Mucosa of gallbladder (tissue), 1 donor: ENCODE measurements around the gene SLC5A1. TPM values are rescaled to one million over a fixed set of nuclear protein-coding genes. Genes with fewer than 3 reads are reported as not detected.
"Not testable (repeated sequence)": the region's sequence is repeated elsewhere in the genome, so short reads cannot be mapped to it uniquely, and the experiment has no call there.

Experiments
- DNase-seq: peaks from one replicate; pipeline ENCODE4 v3.0.0-alpha.2; 2020; ENCODE audit warnings: low spot score
- total RNA-seq: library from RNA; stranded (reverse); gene quantifications from one replicate; pipeline ENCODE4 v1.2.1, GENCODE V29; 2021
- donor health status: DM: no; HTN: no; CAD: no.

Gene SLC5A1
- total RNA-seq, 1 donor from 2014 or later = 134 TPM

DNA sequence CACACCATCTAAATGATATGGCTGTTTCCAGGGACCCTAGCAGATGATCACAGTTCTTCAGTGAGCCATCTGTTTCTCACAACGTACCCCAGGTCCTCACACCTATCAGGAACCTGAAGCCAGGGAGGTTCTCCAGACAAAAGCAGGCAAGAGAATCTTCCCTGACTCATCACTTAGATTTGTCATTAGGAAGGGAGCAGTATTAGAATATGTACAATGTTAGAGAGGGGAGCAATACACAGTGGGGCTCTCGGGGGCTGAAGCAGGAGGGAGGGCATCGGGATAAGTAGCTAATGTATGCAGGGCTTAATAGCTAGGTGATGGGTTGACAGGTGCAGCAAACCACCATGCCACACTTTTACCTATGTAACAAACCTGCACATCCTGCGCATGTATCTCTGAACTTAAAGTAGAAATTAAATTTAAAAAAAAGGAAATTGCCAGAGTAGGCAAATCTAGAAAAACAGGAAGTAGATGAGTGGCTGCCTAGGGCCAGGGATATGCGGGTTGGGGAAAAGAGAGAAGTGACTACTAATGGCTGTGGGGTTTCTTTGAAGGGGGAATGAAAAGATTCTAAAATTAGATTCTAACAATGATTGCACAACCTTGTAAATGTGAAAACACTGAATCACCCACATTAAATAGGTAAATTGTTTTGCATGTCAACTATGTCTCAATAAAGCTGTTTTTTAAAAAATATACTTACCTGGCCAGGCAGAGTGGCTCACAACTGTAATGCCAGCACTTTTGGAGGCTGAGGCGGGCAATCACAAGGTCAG is 101.6 kb downstream of the SLC5A1 start:
- no peak for DNase-seq

DNA sequence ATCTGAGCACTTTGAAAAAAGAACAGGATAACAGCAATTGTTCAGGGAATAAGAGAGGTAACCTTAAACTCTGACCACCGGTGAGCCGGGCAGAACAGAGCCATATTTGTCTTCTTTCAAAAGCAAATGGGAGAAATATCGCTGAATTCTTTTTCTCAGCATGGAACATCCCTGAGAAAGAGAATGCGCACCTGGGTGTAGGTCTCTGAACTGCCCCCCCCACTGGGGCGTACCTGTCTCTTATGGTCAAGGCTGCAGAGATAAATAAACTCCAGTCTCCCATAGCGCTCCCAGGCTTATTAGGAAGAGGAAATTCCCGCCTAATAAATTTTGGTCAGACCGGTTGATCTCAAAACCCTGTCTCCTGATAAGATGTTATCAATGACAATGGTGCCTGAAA is 104.1 kb downstream of the SLC5A1 start:
- DNase-seq = not testable (repeated sequence)

DNA sequence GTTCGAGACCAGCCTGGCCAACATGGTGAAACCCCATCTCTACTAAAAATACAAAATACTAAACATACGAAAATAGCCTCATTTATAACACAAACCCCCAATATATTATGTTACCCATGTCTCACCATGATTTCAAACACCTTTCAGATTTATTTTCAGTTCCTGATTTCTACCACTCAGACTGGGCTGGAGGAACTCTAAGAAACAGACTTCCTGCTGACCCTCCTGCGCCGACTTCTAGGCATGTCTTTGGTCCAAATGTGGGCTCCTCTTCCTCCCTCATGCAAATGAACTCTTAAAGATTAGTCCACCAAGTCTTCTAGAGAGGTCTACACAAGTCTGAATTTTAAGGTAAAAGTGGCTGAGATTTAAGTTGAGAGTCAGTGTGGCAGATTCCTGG is 105.3 kb downstream of the SLC5A1 start:
- not testable (repeated sequence) for DNase-seq

DNA sequence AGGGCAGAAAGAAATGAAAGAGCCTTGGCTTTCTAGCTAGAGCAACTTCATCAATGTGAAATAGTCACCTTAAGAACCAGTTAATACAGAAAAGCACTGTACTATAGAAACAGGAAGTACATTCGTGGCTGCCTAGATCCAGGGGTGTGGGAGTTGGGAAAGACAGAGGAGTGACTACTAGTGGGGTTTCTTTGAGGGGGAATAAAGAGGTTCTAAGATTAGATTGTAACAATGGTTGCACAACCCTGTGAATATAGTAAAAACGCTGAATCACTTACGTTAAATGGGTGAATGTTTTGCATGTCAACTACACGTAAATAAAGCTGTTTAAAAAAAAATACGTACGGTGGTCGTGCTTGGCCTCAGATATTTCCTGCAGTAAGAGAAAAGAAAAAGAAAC is 107.6 kb downstream of the SLC5A1 start:
- not testable (repeated sequence) for DNase-seq

DNA sequence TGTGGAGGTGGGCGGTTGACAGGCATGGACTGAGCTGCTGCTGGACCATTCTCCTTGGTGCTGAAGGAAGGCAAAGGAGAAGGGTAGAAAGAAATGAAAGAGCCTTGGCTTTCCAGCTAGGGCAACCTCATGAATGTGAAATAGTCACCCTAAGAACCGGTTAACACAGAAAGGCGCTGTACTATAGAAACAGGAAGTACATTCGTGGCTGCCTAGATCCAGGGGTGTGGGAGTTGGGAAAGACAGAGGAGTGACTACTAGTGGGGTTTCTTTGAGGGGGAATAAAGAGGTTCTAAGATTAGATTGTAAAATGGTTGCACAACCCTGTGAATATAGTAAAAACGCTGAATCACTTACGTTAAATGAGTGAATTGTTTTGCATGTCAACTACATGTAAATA is 108.6 kb downstream of the SLC5A1 start:
- DNase-seq = not testable (repeated sequence)

- not testable (repeated sequence) for DNase-seq
These were observed 111.7 kb downstream of the SLC5A1 start for GRCh38 chr22:32154727-32155126.

GRCh38 chr22:32157632-32158031 is 114.6 kb downstream of the SLC5A1 start:
- DNase-seq = not testable (repeated sequence)

DNA sequence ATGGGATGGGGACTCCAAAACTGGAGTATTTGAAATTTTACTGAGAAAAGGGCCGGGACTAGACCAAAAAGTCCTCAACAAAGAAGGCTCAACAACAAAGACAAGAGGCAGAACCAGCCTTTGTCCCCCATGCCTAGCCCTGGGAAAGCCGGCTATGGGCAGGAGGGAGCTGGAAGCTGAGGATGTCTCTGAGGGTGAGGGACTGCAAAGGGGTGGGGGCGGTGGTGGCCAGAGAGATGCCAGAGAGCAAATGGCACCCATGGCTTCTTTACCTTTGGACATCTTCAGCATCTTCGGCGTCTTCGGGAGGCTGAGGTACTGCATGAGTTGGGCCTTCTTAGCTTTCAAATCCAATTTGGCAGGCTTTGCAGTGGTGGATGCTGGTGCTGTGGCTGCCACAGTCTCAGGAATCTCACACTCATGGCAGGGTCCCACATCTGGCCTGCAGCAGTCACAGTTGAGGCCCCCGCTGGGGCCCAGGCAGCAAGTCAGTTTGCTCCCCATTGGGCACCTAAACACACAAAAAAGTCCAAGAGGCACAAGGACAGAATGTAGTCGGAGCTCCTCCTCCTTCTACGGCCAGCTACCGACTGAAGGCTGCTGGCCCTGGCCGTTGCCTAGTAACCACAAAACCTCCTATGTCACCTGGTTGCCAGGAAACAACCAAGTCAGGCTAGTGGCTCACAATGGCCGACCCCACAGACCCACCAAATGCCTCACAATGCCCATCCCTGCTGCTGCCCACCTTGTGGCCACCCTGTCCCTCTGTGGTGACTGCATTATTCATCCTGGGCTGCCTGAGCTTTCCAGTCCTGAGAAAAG is 115.9 kb downstream of the SLC5A1 start, which contains the start of gene C22orf42:
Gene C22orf42, minus strand, starts transcription at position 592 of the 822 bp plus-strand sequence. Its CDS starts 88 bp downstream, at position 504.
- no peak for DNase-seq

DNA sequence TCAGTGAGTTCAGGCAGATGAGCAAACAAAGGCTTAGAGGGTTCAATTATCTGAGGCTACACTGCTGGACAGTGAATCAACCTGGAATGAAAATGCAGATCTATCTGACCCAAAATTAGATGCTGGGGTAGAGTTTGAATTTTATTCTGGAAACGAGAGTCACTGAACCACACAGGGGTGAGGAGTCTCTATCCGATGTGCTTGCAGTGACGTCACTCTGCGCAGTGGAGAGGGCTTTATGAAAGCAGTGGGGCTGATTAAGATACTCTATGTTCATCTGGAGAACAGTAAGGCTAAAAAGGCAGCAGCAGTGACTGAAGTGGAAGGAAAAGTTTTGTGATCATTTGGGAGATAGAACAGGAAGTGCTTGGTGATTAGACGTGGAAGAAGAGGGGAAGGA is 117.3 kb downstream of the SLC5A1 start:
- not testable (repeated sequence) for DNase-seq

Other genes with a start within 250 kb of the SLC5A1 start
- 213 TPM for gene YWHAH, start 98.7 kb upstream of the SLC5A1 start, total RNA-seq
- not detected for gene C22orf42, start 116.0 kb downstream of the SLC5A1 start, total RNA-seq
- gene RFPL2, start 161.8 kb downstream of the SLC5A1 start, total RNA-seq = 0.14 TPM
- 0.81 TPM for gene SLC5A4, start 212.1 kb downstream of the SLC5A1 start, total RNA-seq